ENCODE results near the gene FERMT3. TPM values are rescaled to one million over a fixed set of nuclear protein-coding genes. Genes with fewer than 3 reads are reported as not detected.

Gene FERMT3
- total and polyA plus RNA-seq, 2 of the 8 experiments (the other 6 are each of a cell fraction or from before 2014, with no cell fraction given), result 1.4 to 3.7 TPM

- TF ChIP-seq TAF7 (optimal IDR thresholded peaks at IDR 0.05; ENCODE audit: borderline replicate concordance, low read depth, low read length) (no peak), SP2 (IDR thresholded peaks at IDR 0.05; ENCODE audit: low read length) (no peak)
Observed at GRCh38 chr11:64265176-64266160, 58.9 kb downstream of the FERMT3 start (continued).

Measured in H1 (cell line).